DOHH2 (cell line): ENCODE measurements around the gene CSGALNACT2.

Source experiments
- EZH2phosphoT487 ChIP-seq: fragments of 200-600 bp; sonication (generic); IDR thresholded peaks from 2 replicates; pipeline ENCODE4 v1.6.1; 2017; ENCODE audit warnings: borderline replicate concordance, mild to moderate bottlenecking, antibody characterized with exemption, low read length, moderate library complexity, mixed read lengths
- TF ChIP-seq, protein P1 (sequence below): fragments of 200-600 bp; sonication (generic); IDR thresholded peaks from one replicate; pipeline ENCODE4 v1.5.1; 2014; ENCODE audit warnings: antibody characterized with exemption, mild to moderate bottlenecking, low read depth, low read length; ENCODE audit not compliant: poor library complexity, severe bottlenecking

DNA sequence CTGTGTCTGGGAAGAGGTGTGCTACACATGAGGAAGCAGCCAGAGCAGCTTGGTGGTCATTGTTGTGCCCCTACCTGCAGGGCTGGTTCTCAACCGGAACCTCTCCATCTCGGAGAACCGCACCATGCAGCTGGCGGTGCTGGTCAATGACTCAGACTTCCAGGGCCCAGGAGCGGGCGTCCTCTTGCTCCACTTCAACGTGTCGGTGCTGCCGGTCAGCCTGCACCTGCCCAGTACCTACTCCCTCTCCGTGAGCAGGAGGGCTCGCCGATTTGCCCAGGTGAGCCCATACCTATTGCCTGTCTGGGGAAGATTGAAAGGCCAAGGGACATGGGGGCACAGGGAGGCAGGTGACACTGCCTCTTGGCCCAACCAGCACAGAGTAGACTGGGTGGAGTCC is 29.3 kb upstream of the CSGALNACT2 start:
- TF ChIP-seq, protein P1, sequence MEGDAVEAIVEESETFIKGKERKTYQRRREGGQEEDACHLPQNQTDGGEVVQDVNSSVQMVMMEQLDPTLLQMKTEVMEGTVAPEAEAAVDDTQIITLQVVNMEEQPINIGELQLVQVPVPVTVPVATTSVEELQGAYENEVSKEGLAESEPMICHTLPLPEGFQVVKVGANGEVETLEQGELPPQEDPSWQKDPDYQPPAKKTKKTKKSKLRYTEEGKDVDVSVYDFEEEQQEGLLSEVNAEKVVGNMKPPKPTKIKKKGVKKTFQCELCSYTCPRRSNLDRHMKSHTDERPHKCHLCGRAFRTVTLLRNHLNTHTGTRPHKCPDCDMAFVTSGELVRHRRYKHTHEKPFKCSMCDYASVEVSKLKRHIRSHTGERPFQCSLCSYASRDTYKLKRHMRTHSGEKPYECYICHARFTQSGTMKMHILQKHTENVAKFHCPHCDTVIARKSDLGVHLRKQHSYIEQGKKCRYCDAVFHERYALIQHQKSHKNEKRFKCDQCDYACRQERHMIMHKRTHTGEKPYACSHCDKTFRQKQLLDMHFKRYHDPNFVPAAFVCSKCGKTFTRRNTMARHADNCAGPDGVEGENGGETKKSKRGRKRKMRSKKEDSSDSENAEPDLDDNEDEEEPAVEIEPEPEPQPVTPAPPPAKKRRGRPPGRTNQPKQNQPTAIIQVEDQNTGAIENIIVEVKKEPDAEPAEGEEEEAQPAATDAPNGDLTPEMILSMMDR: no peak
- no peak for TF ChIP-seq EZH2phosphoT487
